GM19372 (cell line): ENCODE data around the gene DOK6.

Source experiments
- ATAC-seq: cut with Tn5 transposase; IDR thresholded peaks from one replicate; pipeline ENCODE4 v1.9.1; 2021; ENCODE audit warnings: mild to moderate bottlenecking, low read depth, moderate library complexity; ENCODE audit not compliant: unreplicated experiment

The DOK6 gene

GRCh38 chr18:69674292-69674877 is 273.7 kb downstream of the DOK6 start:
- no peak for ATAC-seq

- no peak for ATAC-seq
Observed at GRCh38 chr18:69674966-69675365, 274.3 kb downstream of the DOK6 start.

GRCh38 chr18:69677595-69677994 is 276.9 kb downstream of the DOK6 start:
- no peak for ATAC-seq

GRCh38 chr18:69680123-69680522 is 279.4 kb downstream of the DOK6 start:
- no peak for ATAC-seq

- ATAC-seq = no peak
Observed at GRCh38 chr18:69683176-69683575, 282.5 kb downstream of the DOK6 start.

- ATAC-seq = no peak
Observed at GRCh38 chr18:69684789-69685188, 284.1 kb downstream of the DOK6 start.

- ATAC-seq = no peak
Observed at GRCh38 chr18:69686861-69687260, 286.2 kb downstream of the DOK6 start.

GRCh38 chr18:69689121-69689759 is 288.6 kb downstream of the DOK6 start:
- ATAC-seq = no peak

GRCh38 chr18:69691008-69691760 is 290.5 kb downstream of the DOK6 start:
- ATAC-seq = no peak

GRCh38 chr18:69697069-69697468 is 296.4 kb downstream of the DOK6 start:
- no peak for ATAC-seq

- no peak for ATAC-seq
Observed at GRCh38 chr18:69697689-69698088, 297.0 kb downstream of the DOK6 start.

GRCh38 chr18:69701305-69701704 is 300.6 kb downstream of the DOK6 start:
- no peak for ATAC-seq

- ATAC-seq = no peak
Observed at GRCh38 chr18:69703461-69703860, 302.8 kb downstream of the DOK6 start.

GRCh38 chr18:69705987-69706386 is 305.3 kb downstream of the DOK6 start:
- ATAC-seq = no peak

GRCh38 chr18:69708844-69709243 is 308.2 kb downstream of the DOK6 start:
- ATAC-seq = no peak

- ATAC-seq = no peak
Observed at GRCh38 chr18:69715191-69715795, 314.6 kb downstream of the DOK6 start.

- no peak for ATAC-seq
Observed at GRCh38 chr18:69717586-69717985, 316.9 kb downstream of the DOK6 start.

- no peak for ATAC-seq
Observed at GRCh38 chr18:69718912-69719547, 318.3 kb downstream of the DOK6 start.

GRCh38 chr18:69720422-69720821 is 319.7 kb downstream of the DOK6 start:
- no peak for ATAC-seq

GRCh38 chr18:69723434-69723833 is 322.7 kb downstream of the DOK6 start:
- ATAC-seq = no peak

GRCh38 chr18:69725009-69725408 is 324.3 kb downstream of the DOK6 start:
- ATAC-seq = no peak
